Hepatic stellate cell (primary cell): Measurements from ENCODE around the gene KCNH6.

ENCODE experiments used
- DNase-seq: peaks from one replicate; pipeline ENCODE4 v3.0.0; 2011; ENCODE audit warnings: low spot score

KCNH6 gene

GRCh38 chr17:63550817-63551639 lies 27.9 kb downstream of the KCNH6 start:
- no peak for DNase-seq

DNA sequence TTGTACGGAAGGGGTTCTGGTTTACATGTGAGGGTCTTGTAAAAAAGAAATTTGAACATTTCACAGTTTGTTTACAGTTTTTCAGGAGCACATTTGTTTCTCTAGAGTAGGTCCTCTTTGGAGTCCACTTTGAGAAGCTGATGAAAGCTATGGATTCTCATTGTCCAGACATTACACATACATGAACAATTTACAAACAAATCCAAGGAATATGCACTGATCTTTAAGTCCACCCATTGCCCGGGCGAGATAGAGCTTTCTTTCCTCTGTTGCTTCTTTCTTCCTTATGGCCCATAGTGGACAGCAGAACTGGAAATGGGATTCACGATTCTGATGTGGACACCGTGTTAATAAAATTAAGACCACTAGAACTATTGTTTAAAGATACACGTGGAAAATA lies 29.1 kb downstream of the KCNH6 start:
- no peak for DNase-seq

GRCh38 chr17:63555500-63556156 lies 32.5 kb downstream of the KCNH6 start:
- no peak for DNase-seq

GRCh38 chr17:63557416-63557815 lies 34.3 kb downstream of the KCNH6 start:
- DNase-seq: no peak

DNA sequence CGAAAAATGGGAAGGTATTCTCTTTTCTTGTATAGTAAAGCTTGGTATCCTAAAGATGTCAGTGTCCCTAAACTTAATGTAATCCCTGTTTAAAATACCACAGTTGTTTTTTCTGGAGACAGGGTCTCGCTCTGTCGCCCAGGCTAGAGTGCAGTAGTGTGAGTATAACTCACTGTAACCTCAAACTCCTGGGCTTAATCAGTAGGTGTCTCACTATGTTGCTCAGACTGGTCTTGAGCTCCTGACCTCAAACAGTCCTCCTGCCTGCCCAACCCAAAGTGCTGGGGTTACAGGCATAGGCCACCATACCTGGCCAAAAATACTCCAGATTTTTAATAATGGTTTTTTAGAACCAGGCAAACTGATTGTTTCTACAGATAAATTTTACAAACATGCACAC lies 35.3 kb downstream of the KCNH6 start:
- no peak for DNase-seq

DNA sequence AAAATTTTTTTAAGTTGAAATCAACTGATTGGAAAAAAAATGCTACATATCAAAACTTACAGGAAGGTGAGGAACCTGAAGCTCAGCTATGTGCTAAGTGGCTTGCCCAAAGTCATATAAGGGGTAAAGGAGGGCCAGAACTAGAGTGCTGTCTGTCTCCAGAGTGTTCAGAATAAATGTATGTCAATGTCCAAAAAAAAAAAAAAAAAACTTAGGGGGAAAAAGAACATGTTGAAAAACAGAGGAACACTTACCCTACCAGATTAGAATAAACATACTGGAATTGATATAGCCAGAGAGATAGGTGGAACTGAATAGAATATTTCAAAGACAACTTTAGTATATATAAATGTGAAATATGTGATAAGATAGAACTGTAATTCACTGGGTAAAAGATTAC lies 38.7 kb downstream of the KCNH6 start:
- no peak for DNase-seq

DNA sequence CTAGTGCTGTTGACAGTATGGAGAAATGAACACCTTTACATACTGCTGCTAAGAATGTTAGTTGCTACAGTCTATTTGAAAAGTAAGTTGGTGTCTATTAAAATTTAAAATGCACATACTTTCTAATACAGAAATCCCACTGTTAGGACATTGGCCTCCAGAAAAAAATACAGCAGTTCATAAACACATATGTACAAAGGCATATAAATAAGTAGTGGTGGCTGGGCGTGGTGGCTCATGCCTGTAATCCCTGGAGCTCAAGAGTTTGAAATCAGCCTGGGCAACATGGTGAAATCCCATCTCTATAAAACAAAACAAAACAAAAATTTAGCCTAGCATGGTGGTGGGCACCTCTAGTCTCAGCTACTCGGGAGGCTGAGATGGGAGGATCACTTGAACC lies 40.2 kb downstream of the KCNH6 start:
- no peak for DNase-seq

DNA sequence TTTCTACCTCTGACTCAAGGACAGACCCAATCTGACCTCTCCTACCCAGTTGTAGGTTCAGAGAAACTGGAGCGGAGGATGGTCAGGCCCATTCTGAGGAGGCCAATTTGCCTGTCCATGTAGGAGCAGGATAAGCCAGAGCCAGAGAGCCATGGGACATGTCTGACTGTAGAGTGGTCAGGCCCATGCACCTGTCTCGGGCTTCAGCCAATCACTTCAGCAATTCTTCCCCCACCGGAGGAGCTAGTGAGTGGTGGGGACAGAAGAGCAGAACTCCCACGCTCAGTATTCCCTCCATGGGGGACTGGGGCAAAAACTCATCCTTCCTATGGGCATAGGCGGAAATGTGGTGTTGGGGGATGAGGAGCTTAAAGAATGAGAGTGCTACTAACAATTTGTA lies 41.4 kb downstream of the KCNH6 start:
- no peak for DNase-seq

- no peak for DNase-seq
Observed at GRCh38 chr17:63567229-63567628, 44.1 kb downstream of the KCNH6 start.

DNA sequence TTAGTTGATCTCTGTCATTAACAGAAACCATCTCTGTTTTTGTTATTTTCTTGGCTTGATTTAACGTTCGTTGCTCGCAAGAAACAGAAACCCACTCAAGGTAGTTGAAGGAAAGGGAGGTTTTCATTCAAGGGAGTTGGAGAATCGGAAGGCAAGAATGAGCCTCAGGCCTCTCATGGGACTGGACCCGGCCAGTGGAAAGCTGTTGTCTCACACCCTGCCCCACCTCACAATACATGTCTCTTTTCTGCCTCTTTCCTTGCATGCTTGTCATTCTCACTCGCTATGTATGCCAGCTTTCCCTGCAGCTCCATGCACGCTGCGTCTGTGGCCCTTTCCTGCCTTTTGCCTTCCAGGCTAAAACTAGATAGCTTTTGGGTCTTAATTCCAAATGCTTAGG lies 45.4 kb downstream of the KCNH6 start:
- no peak for DNase-seq

DNA sequence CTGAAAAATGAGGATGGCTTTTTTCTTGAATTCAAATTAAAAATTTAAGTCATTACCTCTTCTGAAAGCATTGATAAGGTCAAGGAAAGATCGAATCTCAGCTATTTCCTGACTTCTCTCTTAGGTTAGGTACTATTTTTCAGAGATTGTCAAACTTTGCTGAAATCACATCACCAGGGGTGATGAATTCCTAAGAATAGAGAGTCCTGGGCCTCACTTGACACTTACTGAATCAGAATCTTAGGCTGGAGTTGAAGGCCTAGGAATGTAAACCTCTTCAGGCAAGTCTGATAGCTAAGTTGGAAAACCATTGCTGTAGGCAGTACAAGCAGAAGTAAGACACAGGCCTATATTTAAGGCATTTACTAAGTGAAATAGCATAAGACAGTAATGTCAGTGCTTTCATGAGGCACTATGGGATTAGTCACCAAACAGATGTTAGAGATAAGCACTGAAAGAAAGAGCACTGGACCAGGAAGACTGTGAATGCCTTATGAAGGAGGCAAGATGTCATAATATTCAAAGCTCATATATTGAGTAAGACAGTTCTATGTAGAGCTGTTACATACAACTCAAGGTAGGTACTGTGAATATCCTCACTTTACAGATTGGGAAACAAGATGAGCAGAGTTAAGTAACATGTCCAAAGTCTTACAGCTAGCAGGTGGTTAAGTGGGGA lies 48.6 kb downstream of the KCNH6 start:
- peak; percentile 27 for DNase-seq

- DNase-seq: no peak
Observed at GRCh38 chr17:63573634-63574033, 50.5 kb downstream of the KCNH6 start.

DNA sequence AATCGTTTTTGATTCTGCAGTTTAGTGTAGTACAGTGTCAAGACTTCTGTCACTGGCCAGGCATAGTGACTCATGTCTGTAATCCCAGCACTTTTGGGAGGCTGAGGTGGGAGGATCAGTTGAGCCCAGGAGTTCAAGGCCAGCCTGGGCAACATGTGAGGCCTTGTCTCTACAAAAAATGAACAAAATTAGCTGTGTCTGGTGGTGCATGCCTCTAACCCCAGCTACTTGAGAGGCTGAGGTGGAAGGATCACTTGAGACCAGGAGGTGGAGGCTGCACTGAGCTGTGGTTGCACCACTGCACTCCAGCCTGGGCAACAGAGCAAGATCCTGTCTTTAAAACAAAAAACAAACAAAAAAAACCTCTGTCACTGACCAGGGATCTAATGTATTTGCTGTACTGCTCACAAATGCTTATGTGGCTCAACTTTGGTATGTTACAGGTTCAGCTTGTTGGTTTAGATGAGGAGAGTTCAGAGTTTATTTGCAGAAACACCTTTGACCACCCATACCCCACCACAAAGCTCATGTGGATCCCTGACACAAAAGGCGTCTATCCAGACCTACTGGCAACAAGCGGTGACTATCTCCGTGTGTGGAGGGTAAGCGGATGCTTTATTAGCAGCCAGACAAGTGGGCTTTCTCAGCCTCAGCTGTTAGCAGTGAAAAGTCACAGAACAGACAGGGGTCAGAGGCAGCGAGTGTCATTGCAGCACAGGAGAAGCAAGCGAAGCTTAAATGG lies 55.0 kb downstream of the KCNH6 start:
- no peak for DNase-seq

- no peak for DNase-seq
Observed at GRCh38 chr17:63578769-63579111, 55.6 kb downstream of the KCNH6 start.

GRCh38 chr17:63579633-63580032 lies 56.5 kb downstream of the KCNH6 start:
- no peak for DNase-seq

DNA sequence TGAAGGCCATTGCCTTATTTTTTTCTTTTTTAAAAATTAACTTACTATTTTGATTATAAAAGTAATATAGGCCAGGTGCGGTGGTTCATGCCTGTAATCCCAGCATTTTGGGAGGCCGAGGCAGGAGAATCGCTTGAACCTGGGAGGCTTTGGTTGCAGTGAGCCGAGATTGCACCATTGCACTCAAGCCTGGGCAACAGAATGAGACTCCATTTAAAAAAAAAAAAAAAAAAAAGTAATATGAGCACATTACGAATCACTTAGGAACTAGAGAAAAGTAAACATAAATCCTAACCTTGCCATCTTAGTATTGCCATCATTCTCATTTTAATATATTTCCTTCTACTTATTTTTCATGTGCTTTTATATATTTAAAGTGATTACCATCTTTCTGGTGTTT lies 64.6 kb downstream of the KCNH6 start:
- no peak for DNase-seq

DNA sequence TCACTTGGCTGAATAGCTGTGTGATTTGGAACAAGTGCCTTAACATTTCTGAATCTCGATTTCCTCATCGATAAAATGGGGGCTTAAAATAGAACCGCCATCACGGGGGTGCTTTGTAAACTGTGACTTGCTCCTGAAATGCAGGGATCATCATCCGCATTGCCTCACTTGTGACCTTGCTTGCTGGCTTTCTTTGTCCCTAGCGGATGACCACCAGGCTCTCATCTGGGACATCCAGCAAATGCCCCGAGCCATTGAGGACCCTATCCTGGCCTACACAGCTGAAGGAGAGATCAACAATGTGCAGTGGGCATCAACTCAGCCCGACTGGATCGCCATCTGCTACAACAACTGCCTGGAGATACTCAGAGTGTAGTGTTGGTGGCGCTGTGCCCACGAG lies 65.6 kb downstream of the KCNH6 start:
- DNase-seq: no peak

DNA sequence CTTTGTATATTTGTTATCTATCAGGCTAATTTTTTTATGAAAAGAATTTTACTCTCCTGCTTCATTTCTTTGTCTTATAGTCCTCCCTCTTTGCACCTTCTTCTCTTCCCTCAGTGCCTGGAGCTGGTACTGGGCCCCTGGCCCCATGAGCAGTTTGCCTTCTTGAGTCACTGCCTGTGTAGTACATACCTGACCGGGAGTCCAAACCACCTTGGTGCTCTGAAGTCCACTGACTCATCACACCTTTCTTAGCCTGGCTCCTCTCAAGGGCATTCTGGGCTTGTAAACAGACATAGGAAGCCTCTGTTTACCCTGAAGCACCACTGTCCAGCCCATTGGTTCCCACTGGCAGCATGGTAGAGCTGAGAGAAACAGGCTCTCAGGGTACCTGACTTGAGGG lies 66.5 kb downstream of the KCNH6 start:
- no peak for DNase-seq

DNA sequence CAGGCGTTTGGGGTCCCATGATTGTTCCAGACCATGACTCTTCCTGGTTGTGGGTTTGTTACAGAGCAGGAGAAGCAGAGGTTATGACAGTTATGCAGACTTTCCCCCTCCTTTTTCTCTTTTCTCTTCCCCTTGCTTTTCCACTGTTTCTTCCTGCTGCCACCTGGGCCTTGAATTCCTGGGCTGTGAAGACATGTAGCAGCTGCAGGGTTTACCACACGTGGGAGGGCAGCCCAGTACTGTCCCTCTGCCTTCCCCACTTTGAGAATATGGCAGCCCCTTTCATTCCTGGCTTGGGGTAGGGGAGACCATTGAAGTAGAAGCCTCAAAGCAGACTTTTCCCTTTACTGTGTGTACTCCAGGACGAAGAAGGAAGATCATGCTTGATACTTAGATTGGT lies 69.6 kb downstream of the KCNH6 start:
- DNase-seq: no peak

- DNase-seq: no peak
Observed at GRCh38 chr17:63595132-63595531, 72.0 kb downstream of the KCNH6 start.
